Inferior parietal cortex (tissue), 1 donor: ENCODE results near the gene SLC7A4.
A peak's percentile ranks its signal among the peaks of the same experiment; 100 is the strongest.
"Not testable (repeated sequence)": the region's sequence is repeated elsewhere in the genome, so short reads cannot be mapped to it uniquely, and the experiment has no call there.

Experiments used
- DNase-seq: peaks from one replicate; pipeline ENCODE4 v3.0.0-alpha.2; 2016; ENCODE audit errors: extremely low spot score

SLC7A4 gene

DNA sequence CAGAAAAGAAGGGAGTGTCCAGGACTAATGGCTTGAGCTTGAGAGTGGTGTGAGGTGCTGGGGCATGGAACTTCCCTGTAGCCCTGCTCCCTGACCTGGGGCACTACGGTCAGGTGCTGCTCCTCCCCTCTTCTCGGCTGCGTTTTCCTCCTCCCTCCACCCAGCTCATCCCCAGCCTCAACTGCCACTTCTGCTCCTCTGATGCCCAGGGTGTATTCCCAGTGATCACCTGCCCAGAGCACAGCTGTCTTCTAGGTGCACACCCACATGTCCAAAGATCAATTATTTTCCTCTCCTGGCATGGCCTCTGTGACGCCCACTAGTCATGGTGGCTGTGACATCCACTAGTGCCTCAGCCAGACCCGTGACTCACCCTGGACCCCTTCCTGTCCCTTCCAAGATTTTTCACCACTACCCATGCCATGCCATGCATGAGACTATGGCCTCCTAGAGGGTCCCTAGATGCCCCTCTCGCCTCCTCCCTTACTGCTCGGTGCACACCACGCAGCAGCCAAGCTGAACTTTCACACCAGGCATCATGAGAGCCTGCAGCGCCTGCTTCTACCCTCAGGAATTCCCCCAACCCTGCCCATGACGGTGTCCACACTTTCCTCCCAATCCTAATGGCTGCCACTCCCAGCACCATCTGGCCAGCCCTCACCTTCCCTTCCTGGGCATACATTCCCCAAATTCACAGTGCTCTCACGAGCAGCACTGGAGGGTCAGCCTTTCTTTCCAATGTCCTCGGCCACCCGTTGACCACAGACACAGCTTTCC, 15.5 kb downstream of the SLC7A4 start:
- no peak for DNase-seq

DNA sequence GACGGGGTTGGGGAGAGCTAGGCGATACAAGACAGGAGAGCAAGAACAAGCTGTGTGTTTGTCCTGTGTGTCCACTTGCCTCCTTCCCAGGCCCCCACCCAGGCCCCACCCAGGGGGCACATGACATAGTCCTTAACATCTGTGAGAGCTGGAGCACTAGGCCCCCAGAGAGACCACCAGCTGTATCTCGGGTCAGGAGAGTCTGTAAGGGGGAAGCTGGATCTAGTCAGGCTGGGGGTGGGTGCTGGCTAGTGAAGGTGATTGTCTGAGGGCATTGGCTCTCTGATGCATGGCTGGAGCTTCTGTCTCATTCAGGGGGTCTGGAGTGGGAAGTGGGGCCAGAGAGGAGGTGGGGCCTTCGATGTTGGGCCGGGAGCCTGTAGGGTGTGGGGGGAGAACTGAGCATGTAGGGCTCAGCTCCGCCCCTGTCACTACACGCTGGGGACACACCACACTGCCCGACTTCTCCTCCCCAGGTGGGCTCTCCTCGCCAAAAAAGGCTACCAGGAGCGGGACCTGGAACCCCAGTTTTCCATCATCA, 16.8 kb downstream of the SLC7A4 start:
- no peak for DNase-seq

DNA sequence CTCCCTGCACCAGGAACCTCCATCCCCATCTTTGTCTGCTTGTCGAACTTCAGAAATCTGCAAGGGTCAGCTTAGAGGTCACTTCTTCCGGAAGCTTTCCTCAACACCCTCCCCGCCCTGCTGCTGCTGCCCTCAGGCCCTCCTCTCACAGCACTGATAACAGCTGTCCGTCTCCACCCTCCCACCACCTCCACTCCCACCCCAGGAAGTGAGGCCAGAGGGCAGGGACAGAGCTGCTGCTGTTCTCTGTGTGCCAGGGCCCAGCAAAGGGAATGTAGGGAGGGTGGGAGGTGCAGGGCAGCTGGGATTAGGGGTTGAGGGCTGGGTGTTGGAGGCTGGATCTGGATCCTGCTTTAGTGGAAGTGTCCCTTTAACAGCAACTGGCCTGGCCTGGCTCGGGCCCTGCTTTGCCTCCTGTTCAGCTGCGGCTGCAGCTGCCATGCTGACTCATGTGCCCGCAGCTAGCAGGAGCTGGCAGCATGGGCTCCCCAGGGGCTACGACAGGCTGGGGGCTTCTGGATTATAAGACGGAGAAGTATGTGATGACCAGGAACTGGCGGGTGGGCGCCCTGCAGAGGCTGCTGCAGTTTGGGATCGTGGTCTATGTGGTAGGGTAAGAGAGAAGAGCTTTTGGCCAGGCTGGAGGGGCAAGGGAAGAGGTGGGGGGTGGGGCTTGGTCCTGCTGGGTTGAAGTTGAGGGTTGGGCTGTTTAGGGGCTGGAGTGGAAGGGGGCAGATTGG, 17.5 kb downstream of the SLC7A4 start, which contains the start of gene P2RX6:
P2RX6 (plus strand) TSS at position 440 of the 740 bp plus-strand sequence; CDS start at position 450, 10 bp downstream.
- DNase-seq, result peak; percentile 68

DNA sequence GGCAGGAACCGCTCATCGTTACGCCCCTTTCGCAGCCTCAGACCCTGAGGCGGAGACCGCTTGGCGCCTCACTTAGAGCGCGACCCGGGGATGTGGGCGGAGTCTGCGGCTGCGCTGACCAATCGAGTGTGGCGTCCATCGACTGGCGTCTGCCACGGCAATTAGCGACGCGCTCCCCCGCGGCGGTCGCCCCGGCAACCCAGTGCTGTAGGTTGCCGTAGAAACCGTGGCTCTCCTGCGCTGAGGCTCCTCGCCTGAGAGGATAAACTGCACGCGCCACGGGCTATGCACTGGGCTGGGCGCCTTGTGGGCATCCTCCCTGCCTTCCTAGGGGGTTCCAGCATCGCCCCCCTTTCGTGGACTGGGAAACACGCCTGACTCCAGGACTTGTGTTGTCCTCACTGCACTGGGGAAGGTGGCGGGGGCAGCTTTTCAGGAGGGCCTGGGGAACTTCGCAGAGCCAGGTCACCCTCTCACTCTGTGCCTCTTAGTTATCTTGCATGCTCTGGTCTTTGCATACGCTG, 18.1 kb downstream of the SLC7A4 start:
- DNase-seq, result peak; percentile 96

DNA sequence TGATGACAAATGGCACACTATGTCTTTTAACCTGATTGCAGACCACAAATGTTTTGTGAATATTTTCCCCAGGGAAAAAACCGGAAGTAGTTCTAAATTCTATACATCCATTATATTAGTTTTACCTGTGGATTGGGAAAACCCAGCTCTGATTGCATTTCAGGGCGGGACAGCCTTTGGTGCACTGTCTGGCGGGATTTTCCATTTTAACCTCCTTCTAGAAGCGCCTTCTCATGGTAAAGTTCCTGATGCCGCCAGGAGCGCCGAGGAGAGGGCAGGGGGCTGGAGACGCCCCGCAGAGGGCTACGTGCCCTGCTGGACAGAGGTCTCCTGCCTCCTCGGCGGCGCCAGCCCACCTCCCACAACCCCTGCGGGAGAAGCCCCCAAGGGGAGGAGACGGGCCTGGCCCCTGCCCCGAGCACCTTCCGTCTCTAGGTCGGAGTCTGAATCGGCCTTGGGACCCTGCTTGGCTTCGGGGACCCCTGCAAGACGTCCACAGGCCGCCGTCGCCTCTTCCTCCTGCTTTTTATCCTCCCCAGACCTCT, 18.6 kb downstream of the SLC7A4 start:
- DNase-seq, result no peak

DNA sequence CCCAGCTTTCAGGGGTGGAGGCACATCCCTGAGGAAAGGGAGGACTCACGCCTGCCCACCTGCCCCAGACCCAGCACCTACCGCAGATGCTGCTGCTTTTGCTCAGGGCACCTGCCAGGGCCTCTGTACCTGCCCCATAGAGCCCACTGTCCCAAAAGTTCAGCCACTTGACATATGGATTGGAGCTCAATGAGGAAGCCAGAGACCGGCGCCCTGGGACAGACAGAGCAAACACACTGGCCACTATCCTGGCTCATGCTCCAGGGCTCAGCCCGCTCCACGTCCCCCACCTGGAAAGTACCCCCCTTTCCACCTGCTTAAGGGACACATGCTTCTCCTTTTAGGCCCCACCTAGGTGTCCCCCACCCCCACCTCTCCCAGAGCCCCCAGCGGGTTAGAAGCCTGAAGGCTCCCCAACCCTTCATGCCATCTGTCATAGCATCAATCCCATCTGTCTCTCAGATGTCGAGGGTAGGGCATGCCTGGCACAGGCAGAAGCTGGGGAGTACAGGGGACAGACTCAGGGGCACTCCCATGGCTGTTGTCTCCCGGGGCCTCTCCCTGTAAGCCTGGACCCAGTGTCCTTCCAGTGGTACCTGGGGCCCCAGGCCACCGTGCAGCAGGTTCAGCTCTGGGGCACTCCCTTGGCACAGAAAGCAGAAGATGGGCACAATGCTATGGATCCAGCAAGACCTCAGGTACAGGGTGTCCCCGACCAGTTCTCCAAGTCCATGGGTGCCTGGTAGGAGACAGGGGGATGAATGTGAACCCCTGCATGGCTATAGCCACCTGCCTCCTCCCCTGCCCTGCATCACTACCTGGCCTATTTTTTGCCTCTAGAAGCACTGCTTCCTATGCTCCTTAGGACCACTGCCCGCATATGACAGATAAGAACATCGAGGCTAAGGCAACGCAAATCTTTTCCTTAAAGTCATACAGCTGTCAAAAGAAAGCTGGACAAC, 19.6 kb downstream of the SLC7A4 start:
- no peak for DNase-seq

DNA sequence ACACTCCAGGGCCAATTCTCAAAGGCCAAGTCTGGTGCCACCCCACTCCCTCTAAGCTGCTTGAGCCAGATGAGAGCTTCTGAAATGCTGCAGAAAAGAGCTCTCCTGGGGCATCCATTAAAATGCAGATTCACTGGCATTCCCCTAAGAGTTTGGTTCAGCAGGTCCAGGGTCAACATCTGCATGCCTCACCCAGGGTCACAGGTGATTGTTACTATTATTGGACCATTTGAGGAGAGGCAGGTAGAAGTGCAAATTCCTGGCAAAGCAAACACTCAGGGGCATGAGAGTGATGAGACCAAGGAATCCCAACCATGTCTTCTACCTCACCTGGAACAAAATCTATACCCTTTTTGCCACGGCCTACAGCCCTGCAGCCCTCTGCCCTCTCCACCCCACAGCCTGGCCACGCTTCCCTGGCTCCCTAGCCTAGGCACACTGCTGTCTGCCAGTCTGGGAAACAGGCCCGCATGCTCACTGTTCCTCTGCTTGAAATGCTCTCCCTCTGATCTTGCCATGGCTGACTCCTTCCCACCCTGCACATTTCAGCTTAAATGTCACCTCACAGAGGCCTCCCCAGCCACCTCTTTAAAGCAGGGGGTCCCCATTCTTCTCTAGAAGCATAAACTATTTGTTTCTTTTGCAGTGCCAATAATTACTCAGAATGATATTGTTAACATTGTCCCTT, 21.8 kb downstream of the SLC7A4 start:
- DNase-seq, result no peak

DNA sequence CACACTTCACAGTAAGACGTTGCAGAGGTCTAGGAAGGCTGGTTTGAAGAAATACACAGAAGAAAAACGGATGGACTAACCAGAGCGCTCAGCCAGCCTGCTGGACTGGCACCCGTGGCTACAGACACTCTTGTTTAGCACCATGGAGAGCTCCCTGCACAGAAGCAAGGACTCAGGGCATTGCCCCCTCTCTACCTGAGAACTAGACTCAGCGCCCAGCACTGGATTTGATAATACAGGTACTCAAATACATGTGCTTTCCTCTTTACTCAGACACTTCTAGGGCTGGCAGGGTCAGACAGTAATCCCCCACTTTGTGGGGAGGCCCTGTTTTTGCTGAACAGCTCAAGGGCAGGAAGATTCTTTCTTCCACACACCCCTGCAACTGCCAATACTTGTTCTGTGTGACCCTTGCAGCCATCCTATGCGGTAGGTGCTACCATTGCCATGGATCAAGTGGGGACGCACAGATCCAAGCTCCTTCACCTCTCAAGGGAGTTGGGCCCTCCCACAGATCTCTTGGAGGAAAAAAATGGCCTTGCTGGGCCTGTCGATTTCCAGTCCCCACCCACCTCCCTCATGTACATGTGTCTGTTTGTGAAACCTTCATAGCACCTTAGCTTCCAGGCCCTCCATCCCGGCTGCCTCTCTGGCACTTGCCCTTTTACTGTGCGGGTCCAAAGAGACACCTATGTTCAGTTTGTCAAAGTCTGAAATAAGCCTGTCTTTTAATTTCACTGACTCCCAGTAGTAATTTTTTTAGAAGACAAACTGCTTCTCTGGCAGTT, 22.5 kb downstream of the SLC7A4 start:
- DNase-seq, result no peak

DNA sequence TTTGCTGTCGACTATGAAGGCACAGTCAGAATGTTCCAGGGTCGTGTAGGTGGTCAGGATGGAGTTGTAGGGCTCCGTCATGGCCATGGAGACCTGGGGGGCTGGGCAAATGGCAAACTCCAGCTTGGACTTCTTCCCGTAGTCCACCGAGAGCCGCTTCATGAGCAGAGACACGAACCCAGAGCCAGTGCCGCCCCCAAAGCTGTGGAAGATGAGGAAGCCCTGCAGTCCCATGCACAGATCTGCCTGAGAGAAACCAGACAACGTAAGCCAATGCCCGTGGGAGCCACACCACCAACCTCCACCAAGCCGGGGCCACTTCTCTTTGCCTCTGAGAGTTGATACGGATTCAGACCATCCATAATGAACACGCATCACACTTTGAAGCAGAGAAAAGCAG, 23.2 kb downstream of the SLC7A4 start:
- not testable (repeated sequence) for DNase-seq

DNA sequence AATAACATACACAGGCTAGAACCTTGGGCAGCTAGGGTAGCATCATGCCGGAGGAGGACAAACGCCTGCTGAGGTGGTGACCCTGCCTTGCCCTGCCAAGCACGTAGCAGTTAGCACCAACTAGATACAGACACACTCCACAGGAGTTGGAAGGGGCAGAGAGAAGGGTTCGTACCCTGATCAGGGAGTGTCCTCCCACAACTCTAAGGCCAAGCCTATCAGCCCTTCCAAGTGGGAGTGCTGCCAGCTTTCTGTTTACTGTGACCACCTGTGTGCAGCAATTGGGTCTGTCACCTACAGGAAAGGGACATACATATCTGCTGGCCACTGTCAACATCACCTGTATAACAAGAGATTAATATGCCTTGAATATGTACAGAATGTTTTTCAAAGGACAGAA, 28.6 kb downstream of the SLC7A4 start:
- no peak for DNase-seq

DNA sequence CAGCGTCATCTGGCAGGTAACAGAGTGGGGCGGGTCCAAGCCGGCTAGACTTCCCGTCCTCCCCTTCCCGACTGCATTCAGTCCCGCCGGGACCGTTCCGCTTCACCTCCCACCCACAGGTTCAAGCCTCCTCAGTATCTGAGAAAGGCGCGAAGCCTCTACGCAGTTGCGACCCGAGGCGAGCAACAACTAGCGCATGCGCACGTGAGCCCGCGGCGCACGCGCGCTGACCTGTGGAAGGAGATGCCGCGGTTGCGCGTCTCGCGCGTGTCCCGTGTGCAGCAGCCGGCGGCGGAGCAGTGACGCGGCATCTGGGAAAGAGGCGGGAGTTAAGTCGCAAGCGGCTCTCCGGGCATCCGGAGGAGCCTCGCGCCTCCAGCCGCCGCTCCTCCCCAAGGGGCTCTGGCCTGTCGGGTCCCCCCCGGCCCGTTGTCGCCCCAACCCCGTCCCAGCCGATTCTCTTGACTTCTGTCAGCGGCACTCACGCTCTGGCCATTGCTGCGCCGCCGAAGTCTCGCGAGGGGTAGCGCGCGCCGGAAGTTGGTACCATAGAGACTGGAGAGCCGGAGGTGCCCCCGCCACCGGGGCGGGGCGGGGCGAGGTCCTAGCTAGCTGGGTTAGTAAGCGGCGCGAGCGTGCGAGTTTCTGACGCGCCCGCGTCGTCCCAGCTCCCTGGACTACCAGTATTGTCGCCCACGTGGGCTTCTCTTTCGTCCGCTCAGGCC, 30.6 kb downstream of the SLC7A4 start, which contains the start of gene THAP7:
THAP7 (minus strand) TSS at position 518 of the 725 bp plus-strand sequence; CDS start at position 311, 207 bp downstream.
- DNase-seq, result peak; percentile 99

DNA sequence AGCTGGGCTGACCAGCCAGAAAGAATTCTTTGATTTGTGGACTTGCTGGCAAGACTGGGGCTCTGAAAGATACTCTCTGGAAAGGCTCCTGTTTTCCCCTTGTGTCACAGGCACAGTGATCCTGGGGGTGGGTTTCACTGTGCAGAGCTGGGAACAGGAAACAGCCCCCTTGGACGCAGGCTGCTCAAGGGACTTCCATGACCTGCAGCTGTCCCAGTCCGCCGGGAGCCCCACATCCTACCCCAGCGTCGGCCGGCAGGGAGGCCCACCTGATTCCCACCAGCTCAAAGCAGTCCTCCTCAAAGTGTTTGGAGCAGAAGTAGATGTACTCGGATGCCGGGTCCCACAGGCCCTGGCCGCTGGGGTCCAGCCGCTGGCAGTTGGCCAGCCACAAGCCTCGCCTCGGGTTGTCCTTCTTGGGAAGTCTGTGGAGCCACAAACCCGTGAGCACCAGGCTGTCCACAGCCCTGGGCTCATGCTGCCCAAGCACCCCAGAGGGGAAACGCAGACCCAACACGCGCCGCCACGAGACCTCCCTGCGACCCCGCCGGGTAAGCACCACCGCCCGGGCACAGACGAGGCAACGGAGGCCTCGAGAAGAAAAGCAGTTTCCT, 31.3 kb downstream of the SLC7A4 start:
- no peak for DNase-seq

DNA sequence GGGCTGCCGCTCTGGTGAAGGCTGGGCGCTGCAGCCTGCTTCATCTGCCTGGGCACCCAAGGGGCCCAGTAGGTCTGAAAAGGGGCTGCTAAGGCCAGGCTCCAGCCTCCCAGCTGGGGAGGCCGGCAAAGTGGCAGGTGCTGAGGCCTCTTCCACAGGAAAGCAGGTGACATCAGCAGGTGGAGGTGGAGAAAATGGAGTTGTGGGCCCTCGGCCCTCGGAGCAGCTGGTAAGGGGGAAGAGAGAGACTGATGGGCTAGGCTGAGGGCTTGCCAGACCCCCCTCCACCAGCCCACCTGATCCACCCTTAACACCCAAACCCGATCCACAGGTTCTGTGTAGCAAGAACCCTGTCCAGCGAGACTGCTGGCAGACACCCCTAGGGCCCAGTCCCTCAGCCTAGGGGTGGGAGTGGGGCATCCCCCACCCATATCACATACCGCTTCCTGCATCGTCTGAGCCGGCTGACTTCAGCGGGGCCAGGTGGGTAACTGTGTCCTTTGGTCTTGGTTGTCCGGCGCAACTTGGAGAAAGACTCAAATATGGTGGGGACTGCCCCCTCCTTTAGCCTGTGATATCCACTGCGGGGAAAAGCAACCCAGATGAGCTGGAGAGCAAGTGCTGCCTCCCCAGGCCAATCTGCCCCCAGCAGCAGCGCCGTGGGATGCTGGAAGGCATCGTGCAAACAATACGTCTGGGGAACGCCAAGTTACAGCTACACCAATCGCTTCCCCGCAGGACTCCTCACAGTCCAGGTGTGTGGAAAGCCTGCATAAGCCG, 32.0 kb downstream of the SLC7A4 start:
- no peak for DNase-seq

DNA sequence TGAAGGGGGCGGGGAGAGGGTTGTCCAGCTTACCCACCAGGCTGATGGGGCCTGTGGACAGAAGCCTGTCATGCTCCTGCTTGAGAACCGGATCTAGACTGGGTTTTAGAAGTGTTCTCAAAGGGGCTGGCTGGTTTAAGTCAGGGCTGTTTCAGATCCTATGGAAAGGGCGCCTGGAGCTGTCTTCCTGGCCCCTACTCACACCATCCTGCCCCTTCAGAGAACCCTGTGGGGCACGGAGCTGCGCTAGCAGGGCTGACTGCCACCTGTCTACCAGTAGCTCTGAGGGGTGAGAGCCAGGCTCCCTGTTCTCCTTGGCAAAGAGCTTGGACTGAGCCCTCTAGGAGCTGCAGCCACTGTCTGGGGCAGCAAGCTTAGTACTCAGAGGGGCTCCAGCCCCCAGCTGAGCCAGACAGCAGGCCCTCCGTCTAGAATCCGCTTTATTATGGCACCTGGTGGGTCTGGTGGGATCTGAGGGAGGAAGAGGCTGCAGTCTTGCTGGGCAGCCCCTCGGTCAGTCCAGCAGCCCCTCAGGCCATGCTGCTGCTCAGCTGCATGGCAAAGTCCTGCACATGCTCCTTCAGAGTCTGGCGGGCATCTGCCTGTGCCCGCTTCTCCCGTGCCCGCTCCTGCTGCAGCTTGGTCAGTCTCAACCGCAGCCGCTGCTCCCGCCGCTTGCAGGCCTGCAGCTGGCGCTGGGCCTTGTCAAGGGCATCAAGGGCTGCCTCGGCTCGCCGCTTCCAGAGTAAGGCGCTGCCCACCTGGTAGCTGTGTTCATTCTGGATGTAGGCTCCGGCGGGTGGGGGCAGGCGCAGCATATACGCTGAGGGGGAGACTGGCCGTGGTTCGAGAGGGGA, 32.8 kb downstream of the SLC7A4 start:
- DNase-seq, result no peak

DNA sequence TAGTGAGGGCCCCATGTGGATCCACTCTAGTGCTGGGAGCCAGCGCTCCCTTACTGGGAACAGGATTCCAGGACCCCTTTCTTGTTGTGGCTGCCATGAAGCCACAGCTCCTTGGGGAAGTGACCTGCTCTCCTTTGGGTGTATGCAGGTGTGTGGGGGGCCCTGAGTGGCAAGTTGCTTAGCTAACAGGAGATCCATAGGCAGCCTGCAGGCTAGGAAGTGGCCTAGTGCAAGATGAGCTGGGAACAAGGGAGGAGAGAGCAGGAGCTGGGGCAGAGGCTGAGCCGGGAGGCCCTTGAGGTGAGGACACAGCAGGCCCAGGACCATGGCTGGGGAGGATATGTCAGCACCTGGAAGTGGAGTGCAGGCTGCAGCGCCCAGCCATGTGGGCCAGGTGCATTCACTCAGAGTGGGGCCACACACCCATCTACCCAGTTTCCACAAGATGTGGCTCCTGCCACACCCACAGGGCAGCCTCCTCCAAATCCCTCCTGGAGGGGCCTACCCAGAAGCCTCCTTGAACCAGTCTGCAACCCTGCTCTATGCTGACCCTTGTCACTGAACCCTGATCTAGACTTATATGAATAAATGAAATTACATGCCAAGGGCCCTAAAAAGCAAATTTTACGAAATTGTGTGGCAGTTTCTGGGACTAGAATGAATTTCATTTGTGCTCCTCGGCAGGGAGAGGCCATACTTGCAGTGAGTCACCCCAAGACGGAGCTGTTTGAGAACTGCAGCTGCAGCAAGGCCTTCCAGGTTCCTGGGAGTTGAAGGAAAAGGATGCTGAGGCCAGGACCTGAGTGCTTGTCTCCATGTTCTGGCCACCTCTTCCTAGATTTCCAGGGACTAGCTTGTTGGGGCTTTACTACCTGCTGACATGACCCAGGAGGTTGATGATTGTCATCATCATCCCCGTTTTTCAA, 33.7 kb downstream of the SLC7A4 start:
- DNase-seq, result no peak
